Loucy (cell line): ENCODE measurements around the gene MOGAT3.

Source experiments
- CTCF ChIP-seq: fragments of 200-600 bp; sonication (generic); conservative IDR thresholded peaks from 2 replicates; pipeline ENCODE4 v1.5.1; 2014; ENCODE audit warnings: mild to moderate bottlenecking, antibody characterized with exemption, low read length
- EZH2phosphoT487 ChIP-seq: fragments of 200-600 bp; IDR thresholded peaks from 2 replicates; pipeline ENCODE4 v1.6.1; 2018; ENCODE audit warnings: antibody characterized with exemption, mild to moderate bottlenecking, moderate library complexity, borderline replicate concordance

GRCh38 chr7:101208794-101209193 lies 8.0 kb upstream of the MOGAT3 start:
- no peak for TF ChIP-seq CTCF
- TF ChIP-seq EZH2phosphoT487 = no peak
